ENCODE data around the gene PITPNM2.

Gene PITPNM2

GRCh38 chr12:123143736-123144461, 7.0 kb downstream of the PITPNM2 start:
- no peak overlapping the region for H3K27ac ChIP-seq
- TF ChIP-seq CTCF (conservative IDR thresholded peaks at IDR 0.05) = no peak

DNA sequence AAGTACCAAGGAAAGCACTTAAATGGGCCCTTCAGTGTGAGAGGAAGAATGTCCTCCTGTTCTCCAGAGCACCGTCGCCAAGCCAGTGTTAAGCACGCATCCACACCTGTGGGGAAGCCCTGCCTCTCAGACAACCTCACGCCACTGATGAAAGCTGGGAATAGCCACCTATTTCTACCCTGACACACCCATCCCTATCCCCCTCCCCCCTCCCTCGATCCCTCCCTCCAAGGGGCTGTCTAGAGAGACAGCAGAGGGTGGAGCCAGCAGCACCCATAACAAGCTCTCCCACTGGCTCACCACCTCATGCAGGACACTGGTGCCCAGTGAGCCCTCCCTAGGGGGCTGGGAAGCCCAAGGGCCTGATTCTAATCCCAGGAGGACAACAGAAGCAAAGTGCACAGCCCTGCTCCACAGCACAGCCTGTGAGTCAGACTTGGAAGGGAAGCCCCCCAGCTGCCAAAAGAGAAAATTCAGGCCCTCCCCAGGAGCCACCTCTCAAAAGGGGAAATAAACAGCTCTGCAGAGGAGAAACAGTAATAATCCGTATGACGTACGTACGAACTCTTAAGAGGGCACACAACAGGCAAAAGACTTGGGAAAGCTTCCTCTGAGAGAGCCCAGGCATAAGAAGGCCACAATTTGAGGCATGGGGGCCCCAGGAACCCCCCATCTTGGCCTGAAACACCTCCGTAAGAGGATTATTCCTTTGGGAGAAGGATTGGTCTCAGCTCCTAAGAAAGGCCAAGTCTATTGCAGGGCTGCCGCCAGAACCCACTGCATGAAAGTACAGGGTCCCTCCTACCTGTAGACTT, 7.8 kb downstream of the PITPNM2 start:
- H3K27ac ChIP-seq = no peak overlapping the region
- TF ChIP-seq CTCF (conservative IDR thresholded peaks at IDR 0.05) = no peak

DNA sequence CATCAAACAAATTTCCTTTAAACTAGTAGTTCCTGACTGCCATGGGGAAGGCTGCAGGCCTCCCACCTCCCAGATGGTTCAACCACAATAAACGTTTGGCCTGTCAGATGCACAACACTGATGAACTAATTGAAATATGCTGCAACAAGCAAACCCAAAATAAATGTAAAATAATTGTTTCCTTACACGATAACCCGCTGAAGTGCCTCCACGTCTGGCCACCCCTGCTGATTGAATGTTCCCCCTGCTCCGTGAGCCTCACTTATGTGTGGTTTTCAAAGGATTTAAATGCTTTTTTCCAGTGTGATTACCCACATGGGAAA, 8.4 kb downstream of the PITPNM2 start:
- no peak for TF ChIP-seq CTCF (conservative IDR thresholded peaks at IDR 0.05)
- H3K27ac ChIP-seq = no peak overlapping the region

- H3K27ac ChIP-seq = no peak overlapping the region
Observed at GRCh38 chr12:123141615-123142517, 9.0 kb downstream of the PITPNM2 start.

GRCh38 chr12:123140676-123141614, 9.9 kb downstream of the PITPNM2 start:
- no peak overlapping the region for H3K27ac ChIP-seq
- TF ChIP-seq CTCF (conservative IDR thresholded peaks at IDR 0.05) = no peak

More at GRCh38 chr12:123141615-123142517, 9.0 kb downstream of the PITPNM2 start:
- no peak for TF ChIP-seq CTCF (conservative IDR thresholded peaks at IDR 0.05)

- TF ChIP-seq CTCF (conservative IDR thresholded peaks at IDR 0.05) = no peak
- no peak overlapping the region for H3K27ac ChIP-seq
Observed at GRCh38 chr12:123139926-123140675, 10.8 kb downstream of the PITPNM2 start.
